Measurements from ENCODE around the gene PRKCH.
A peak's percentile ranks its signal among the peaks of the same experiment; 100 is the strongest.
"Not testable (repeated sequence)": the region's sequence is repeated elsewhere in the genome, so short reads cannot be mapped to it uniquely, and the experiment has no call there.

PRKCH gene

GRCh38 chr14:61396279-61396678 is 74.9 kb downstream of the PRKCH start:
- DNase-seq, result no peak

DNA sequence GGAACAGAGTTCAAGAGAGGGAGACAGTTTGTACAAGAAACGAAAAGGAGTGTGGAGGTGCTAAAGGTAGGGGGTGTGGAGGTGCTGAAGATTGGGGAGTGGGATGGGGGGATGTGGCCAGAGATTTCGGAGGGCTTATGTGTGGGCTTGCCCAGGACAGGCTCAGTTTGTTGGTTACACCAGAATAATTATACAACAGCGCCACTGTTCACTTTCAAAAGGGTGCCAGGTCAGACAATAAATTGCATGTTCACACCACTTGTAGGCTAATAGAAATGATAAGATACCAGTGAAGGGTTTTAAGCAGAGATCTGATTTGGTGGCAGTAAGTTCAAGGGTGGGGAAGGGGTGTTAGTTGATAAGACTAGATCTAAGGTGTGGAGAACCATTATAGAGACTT is 75.3 kb downstream of the PRKCH start:
- no peak for DNase-seq

GRCh38 chr14:61397615-61398014 is 76.2 kb downstream of the PRKCH start:
- no peak for DNase-seq

DNA sequence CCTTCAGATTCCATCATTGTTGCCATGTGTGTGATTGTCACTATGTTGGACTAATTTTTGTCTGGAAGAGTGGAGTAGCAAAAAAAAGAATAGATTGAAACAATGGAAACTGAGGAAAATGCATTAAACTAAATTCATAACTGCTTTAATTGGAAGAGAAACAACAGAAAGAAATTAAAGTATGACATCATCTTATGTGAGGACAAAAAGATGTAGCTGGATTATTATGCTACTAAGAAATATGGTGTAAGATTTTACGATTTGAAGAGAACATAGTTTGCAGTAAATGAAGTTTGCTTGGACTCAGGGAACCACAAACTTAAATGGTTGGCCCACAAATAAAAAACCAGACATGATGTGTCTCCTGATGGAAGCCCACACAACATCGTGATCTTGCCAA is 76.8 kb downstream of the PRKCH start:
- DNase-seq, result no peak

DNA sequence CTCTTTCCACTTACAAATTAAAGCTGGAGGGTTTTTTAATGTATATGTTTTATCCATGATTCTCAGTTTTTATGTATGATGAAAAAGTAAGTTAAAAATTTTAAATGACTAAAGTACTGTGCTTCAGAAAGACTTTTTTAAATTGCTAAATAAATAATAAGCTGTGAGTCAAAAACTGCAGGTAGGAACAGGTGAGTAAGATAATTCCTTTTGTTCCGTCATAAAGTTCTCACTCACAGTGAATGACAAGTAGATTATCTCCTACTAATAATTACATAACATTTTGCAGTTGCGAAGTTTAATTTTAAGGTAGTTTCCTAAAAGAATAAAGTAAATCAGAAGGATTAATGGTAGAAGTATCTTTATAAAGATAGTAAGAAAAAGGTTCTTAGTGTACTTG is 78.0 kb downstream of the PRKCH start:
- DNase-seq, result no peak

DNA sequence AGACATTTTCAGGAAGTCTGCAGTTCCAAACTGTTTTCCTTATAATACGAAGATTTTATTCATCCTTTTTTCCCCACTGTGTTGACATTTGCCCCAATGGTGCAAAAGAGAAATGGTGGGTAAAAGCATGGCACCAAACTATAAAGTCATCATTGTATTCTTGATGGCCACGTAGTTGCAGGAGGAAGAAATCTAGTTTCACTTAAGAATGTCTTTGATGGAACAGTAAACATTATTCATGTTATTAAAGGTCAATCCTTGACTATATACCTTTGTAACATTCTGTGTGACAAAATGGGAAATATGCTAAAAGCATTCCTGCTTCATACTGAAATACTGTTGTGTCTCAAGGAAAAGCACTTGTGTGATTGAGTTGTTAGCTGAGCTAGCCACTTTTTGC is 80.1 kb downstream of the PRKCH start:
- no peak for DNase-seq

DNA sequence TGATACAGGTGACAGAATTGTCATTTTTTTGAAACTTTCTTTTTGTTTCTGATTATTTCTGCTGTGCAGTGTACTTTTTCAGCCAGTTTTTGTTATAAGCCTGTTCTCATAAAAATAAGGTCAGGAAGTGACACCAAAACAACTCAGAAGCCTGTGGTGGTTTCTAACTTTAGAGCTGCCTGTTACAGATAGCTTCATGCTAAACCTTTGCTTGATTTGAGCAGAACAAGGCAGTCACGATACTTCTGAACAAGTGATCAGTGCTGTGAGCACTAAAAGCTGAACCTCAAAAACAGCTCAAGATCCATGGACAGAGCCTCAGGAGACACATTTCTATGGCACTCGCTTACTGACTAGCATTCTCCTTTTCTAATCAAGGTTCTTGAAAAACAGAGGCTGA is 82.0 kb downstream of the PRKCH start:
- DNase-seq, result peak; percentile 65

GRCh38 chr14:61404637-61405036 is 83.3 kb downstream of the PRKCH start:
- no peak for DNase-seq

- no peak for DNase-seq
Observed at GRCh38 chr14:61406198-61406597, 84.8 kb downstream of the PRKCH start.

DNA sequence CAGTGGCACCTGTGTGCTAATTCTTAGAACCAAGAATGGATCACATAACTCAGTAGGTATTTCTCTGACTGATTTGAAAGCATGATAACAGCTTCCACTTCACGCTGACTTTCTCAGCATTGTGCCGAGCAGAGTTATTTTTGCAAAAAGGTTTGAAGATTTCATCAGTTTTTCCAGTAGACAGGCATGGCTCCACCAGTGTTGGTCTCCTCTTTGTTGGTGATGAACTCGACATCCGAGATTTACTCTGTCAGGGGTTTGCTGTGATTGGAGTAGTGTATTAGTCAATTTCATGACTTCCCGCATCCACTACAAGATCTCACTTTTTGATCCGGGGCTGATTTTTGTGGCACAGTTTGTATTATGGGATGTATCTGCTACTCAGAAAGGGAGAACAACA is 85.3 kb downstream of the PRKCH start:
- DNase-seq, result peak; percentile 72

- DNase-seq, result no peak
Observed at GRCh38 chr14:61408498-61408897, 87.1 kb downstream of the PRKCH start.

DNA sequence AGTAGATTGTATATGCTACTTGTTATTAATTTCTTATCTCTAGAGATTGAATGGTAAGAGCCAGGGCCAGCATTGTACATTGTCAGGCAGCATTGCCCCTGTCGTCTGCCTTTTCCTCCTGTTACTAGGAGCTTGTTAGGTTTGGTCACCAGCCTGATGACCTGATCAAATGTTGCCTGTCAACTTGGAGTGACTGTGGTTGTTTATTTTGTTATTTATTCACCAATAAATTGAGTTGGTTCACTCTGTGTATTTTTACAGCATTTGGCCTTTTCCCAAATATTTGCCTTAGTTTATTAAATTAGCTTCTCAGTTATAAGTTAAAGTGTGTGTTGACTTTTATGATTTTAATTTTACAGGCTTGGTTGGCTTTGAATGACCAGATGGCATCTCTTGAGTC is 88.4 kb downstream of the PRKCH start:
- no peak for DNase-seq

DNA sequence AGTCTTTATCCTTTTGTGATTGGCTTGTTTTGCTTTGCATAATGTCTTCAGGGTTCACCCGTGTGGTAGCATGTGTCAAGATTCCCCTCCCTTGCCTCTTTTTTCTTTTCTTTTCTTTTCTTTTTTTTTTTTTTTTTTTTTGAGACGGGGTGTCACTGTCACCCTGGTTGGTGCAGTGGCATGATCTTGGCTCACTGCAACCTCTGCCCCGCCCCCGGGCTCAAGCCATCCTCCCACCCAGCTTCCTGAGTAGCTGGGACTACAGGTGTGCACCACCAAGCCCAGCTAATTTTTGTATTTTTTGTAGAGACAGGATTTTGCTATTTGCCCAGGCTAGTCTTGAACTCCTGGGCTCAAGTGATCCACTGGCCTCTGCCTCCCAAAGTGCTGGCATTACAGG is 94.6 kb downstream of the PRKCH start:
- DNase-seq, result not testable (repeated sequence)

DNA sequence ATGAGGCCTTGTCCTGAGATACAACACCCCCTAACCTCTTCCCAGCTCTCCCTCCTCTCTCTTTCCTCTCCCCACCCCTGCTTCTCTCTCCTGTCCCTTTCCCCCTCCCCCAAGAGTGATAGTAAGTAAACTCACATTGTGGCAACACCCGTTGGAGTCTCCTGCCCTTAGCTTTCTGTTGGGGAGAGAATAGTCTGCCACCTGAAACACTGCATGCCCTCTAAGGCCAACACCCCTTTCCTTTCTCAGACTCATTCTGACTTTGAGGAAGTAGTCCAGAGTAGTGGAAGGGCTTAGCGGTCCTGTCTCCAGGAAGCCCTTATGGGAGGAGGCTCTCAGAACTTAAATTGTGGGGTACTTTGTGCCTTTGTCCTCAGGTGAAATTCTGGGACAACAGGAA is 95.2 kb downstream of the PRKCH start:
- DNase-seq, result peak; percentile 41

DNA sequence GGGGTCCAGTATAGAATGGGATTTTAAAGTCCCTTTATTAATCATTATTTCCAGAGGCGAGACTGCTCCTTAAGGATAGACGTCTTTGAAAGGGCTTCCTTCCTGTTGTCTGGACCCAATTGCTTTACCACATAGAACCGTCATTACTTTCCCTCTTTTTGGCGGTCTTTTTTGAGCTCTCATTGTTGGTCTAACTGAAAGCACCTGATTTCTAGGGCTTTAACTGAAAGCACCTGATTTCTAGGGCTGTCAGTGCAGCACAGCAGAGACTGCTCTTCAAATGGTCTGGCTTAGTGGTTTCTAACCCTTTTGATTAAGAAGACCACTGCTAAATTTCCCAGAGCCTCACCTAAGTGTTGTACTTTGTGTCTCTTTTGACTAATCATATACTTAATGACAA is 95.8 kb downstream of the PRKCH start:
- peak; percentile 36 for DNase-seq

DNA sequence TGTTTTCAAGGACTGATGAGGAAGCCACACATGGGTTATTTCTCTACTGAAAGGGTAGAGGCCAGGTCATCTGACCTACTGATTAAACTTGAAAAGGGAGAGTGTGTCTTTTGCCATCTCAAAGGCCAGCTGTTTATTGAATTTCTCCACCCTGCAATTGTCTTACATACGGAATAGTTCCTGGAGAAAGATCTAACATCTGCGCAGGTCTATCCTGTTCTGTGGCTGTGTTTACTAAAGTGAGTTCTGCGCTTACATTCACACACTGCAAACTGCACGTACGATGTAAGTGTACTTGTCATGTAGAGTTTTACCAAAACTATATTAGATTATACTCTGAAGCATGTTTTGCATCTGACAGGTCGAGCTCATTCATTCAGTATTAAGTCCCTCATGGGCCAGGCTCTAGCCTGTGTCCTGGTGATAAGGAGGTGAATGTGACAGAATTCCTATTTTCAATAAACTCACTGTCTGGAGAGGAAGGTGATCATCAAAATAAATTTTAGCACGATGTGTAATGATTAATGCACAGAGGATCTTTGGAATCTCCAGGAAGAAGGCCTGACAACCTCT is 96.6 kb downstream of the PRKCH start:
- DNase-seq, result no peak

DNA sequence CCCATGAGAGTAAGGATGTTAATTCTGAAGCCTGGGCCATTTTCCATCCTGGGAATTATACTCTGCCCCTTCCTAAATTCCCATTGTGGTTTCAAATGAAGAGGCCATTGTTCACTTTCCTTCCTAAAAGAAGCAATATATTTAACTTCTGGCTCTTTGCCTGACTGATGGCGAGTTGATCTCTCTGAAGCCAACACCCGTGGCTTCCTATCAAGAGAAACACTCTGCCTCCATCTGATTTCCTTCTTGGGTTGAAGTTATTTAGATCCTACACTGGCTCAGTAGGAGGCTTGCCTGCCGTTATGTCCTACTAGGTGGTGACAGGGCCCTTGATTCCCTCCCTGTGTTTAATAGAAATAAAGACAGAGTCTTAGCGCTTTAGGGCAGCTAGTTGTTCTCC is 97.4 kb downstream of the PRKCH start:
- DNase-seq, result no peak

DNA sequence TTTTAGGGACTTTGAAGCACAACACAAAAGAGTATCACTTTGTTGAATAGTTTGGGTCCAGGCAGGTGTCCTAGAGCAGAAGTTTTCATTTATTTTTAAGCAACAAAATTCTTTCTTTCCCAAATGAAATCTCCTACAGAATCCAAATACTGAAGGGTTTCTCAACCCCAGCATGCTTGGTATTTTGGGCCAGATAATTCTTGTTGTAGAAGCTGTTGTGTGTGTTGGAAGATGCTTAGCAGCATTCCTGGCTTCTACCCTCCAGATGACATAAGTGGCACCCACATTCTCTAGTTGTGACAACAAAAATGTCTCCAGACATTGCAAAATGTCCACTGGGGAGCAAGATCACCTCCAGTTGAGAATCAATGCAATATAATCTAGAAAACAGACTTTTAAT is 97.8 kb downstream of the PRKCH start:
- DNase-seq, result no peak

DNA sequence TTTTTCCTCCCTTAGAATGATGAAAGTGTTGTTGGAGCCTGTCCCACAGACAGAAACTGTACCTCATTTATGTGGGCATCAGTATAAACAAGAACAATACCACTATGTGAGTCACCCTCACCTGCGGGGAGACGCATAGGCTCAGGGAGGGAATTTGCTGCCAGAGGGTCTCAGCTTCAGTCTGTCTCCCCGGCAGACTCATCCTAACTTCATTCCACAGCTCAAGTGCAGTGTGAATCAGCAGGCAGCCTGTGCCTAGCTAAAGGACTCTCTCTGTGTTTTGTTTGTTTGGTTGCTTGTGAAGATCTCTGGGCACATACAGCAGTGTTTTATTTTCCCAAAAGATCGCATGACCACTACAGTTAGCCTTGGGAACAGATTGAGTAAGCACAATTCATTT is 98.9 kb downstream of the PRKCH start:
- peak; percentile 39 for DNase-seq

DNA sequence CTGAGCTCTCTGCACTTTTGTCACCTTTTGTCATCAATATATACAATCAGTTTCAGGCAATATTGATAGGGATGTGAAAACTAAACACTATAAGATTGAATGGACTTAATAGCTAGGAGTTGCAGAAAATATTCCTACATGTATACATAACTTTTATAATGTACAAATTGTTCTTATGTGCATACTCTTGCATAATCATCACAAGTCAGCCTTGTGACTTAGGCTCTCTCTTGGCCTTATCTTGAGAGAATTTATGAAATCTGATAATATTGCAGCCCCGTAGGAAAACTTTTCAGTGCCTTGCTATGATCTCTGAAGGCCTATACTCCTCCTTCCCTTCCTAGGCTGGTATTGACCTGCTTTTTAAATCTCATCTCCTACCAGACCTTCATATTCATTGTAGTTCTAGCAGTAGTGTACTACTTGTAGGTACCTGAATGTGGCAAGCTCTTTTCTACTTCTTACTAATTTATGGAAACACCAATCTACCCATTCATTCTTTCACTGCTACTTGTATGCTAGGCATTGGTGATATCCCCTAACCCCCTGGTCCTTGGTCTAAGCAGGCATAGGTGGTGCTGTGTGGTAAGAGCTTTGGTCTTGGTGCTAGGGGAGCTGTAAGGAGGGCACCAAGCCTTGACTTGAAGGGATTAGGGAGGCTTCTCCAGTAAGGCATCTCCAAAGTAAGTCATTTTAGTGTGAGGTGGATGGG is 100.0 kb downstream of the PRKCH start:
- DNase-seq, result no peak

GRCh38 chr14:61426048-61426447 is 104.7 kb downstream of the PRKCH start:
- DNase-seq, result no peak

DNA sequence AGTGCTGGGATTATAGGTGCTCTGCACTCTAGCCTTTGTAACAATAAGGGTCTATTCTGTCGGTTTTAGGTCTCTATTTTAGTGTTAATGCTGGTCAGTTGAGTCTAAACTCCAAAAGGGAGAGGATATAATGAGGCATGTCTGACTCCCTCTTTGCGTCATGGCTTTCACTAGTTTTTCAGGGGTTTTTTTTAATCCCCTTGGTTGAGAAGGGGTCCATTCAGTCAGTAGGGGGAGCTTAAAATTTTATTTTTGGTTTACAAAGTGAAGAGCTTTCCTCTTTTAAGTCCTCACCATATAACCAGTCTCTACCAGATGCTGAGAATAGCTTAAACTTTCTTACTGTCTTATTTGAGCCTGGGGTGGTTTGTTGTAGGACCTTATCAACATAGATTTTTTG is 106.9 kb downstream of the PRKCH start:
- DNase-seq, result no peak

DNA sequence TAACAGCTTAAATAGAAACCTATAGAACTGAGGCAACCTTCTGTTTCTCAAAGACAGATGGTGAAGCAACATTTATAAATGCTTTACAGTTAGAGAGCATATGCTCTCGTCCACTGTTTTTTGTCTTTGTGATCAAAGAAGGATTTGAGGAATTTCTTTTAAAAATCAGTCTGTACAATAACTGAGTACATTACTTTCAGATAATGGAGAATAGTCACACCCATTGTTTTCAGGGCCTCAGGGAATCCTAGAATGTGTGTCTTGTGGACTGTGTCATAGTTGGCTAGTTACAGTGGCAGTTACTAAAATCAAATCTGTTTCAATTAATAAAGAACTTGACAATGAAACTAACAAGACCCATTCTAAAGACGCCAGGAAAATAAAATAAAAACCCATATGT is 107.9 kb downstream of the PRKCH start:
- no peak for DNase-seq

GRCh38 chr14:61430066-61430757 is 108.8 kb downstream of the PRKCH start:
- DNase-seq, result no peak

DNA sequence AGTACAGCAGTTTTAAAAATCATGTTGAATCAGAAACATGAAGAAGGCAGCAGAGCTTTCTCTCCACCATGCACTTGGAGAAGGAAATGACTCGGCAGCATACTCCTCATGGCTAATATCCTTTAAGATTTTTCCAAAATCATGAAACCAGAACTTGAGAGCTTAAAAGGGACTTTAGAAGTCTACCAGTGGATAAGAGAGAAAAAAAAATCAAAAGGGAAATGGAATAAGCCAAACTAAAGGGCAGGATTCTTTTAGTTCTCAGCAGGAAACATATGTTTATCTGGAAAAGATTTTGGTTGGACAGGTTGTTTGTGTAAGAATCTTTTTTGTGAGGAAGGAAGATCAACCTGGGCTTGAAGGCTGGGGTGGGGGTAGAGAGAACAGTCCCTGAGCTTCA is 111.8 kb downstream of the PRKCH start:
- DNase-seq, result no peak

All from activated CD4-positive, alpha-beta T cell treated with anti-CD3 and anti-CD28 coated beads, Interleukin-10, Interleukin-2, amounts not matched to agents 100 ng/mL and 50 ng/mL, durations not matched to agents 16 hours and 8 hours (primary cell).